ENCODE data around the gene SHISAL1.

SHISAL1 gene

GRCh38 chr22:44316393-44317122, 3.8 kb upstream of the SHISAL1 start:
- no peak for TF ChIP-seq CTCF (IDR thresholded peaks at IDR 0.05; ENCODE audit: control insufficient read depth, extremely low read depth, insufficient read depth)
- no peak for DNase-seq (ENCODE audit: low read depth)

GRCh38 chr22:44314425-44315067, 1.8 kb upstream of the SHISAL1 start:
- no peak for DNase-seq (ENCODE audit: low read depth)
- no peak overlapping the region for H3K4me3 ChIP-seq (ENCODE audit: low read depth, low read length)
- no peak for TF ChIP-seq CTCF (IDR thresholded peaks at IDR 0.05; ENCODE audit: control insufficient read depth, extremely low read depth, insufficient read depth)

More at GRCh38 chr22:44316393-44317122, 3.8 kb upstream of the SHISAL1 start:
- H3K4me3 ChIP-seq (ENCODE audit: low read depth, low read length), result no peak overlapping the region

- TF ChIP-seq CTCF (IDR thresholded peaks at IDR 0.05; ENCODE audit: control insufficient read depth, extremely low read depth, insufficient read depth), result no peak
- no peak for DNase-seq (ENCODE audit: low read depth)
- H3K4me3 ChIP-seq (ENCODE audit: low read depth, low read length), result no peak overlapping the region
Observed at GRCh38 chr22:44313385-44314006, 745 bp upstream of the SHISAL1 start.

- DNase-seq (ENCODE audit: low read depth), result no peak
- H3K4me3 ChIP-seq (ENCODE audit: low read depth, low read length), result no peak overlapping the region
- TF ChIP-seq CTCF (IDR thresholded peaks at IDR 0.05; ENCODE audit: control insufficient read depth, extremely low read depth, insufficient read depth), result no peak
Observed at GRCh38 chr22:44311855-44312170, 938 bp downstream of the SHISAL1 start.

- no peak for TF ChIP-seq CTCF (IDR thresholded peaks at IDR 0.05; ENCODE audit: control insufficient read depth, extremely low read depth, insufficient read depth)
- no peak overlapping the region for H3K4me3 ChIP-seq (ENCODE audit: low read depth, low read length)
- no peak for DNase-seq (ENCODE audit: low read depth)
Observed at GRCh38 chr22:44311104-44311854, 1.5 kb downstream of the SHISAL1 start.

GRCh38 chr22:44309647-44310046, 3.1 kb downstream of the SHISAL1 start:
- no peak for TF ChIP-seq CTCF (IDR thresholded peaks at IDR 0.05; ENCODE audit: control insufficient read depth, extremely low read depth, insufficient read depth)

More at GRCh38 chr22:44309647-44310046, 3.1 kb downstream of the SHISAL1 start:
- DNase-seq (ENCODE audit: low read depth), result no peak
- H3K4me3 ChIP-seq (ENCODE audit: low read depth, low read length), result no peak overlapping the region
